SK-N-SH treated with all-trans-retinoic acid at 6 μM for 48 hours (cell line): ENCODE results near the gene SMNDC1.
"Not testable (repeated sequence)": the region's sequence is repeated elsewhere in the genome, so short reads cannot be mapped to it uniquely, and the experiment has no call there.

ENCODE experiments used
- ATAC-seq: fragments of 200-7000 bp; cut with Tn5 transposase; 3 replicates; pipeline ENCODE4 v1.9.1; 2020; ENCODE audit warnings: mild to moderate bottlenecking, moderate library complexity
- ARNTL ChIP-seq: fragments of 450-650 bp; formaldehyde crosslinking; IDR thresholded peaks from 2 replicates; pipeline ENCODE4 v1.5.0; 2020; ENCODE audit warnings: low read depth, mild to moderate bottlenecking, moderate library complexity, borderline replicate concordance
- BACH2 ChIP-seq: fragments of 250-450 bp; sonication (Bioruptor Pico); IDR thresholded peaks from 2 replicates; pipeline ENCODE4 v1.9.0; 2021; ENCODE audit warnings: mild to moderate bottlenecking, borderline replicate concordance
- CSDC2 ChIP-seq: fragments of 250-450 bp; sonication (Bioruptor Pico); IDR thresholded peaks from 2 replicates; pipeline ENCODE4 v1.5.0; 2020; ENCODE audit warnings: mild to moderate bottlenecking, moderate library complexity
- CSRNP3 ChIP-seq: fragments of 250-450 bp; sonication (Bioruptor Pico); IDR thresholded peaks from 2 replicates; pipeline ENCODE4 v1.5.1; 2021; ENCODE audit warnings: mild to moderate bottlenecking, moderate library complexity
- ESRRG ChIP-seq: fragments of 250-450 bp; sonication (Bioruptor Pico); IDR thresholded peaks from 2 replicates; pipeline ENCODE4 v1.6.1; 2021; ENCODE audit warnings: mild to moderate bottlenecking
- GLIS3 ChIP-seq: fragments of 250-450 bp; sonication (Bioruptor Pico); IDR thresholded peaks from 2 replicates; pipeline ENCODE4 v1.5.0; 2020; ENCODE audit warnings: mild to moderate bottlenecking, moderate library complexity
- ISL1 ChIP-seq: fragments of 250-450 bp; sonication (Bioruptor Pico); IDR thresholded peaks from 2 replicates; pipeline ENCODE4 v2.1.2; 2022; ENCODE audit warnings: mild to moderate bottlenecking, moderate library complexity
- PPARA ChIP-seq: fragments of 250-450 bp; sonication (Bioruptor Pico); IDR thresholded peaks from 2 replicates; pipeline ENCODE4 v1.5.0; 2020; ENCODE audit warnings: mild to moderate bottlenecking, borderline replicate concordance
- RARB ChIP-seq: fragments of 250-450 bp; sonication (Bioruptor Pico); IDR thresholded peaks from 2 replicates; pipeline ENCODE4 v1.8.0; 2021; ENCODE audit warnings: mild to moderate bottlenecking, moderate library complexity
- SNAI2 ChIP-seq: fragments of 250-450 bp; sonication (Bioruptor Pico); IDR thresholded peaks from 2 replicates; pipeline ENCODE4 v1.5.0; 2020; ENCODE audit warnings: mild to moderate bottlenecking, moderate library complexity
- TCF4 ChIP-seq: fragments of 250-450 bp; sonication (Bioruptor Pico); IDR thresholded peaks from 2 replicates; pipeline ENCODE4 v1.8.0; 2021; ENCODE audit warnings: mild to moderate bottlenecking, moderate library complexity, borderline replicate concordance
- TOX ChIP-seq: fragments of 250-450 bp; sonication (Bioruptor Pico); IDR thresholded peaks from 2 replicates; pipeline ENCODE4 v1.8.0; 2021; ENCODE audit warnings: mild to moderate bottlenecking, moderate library complexity, borderline replicate concordance
- ZC3H10 ChIP-seq: fragments of 250-450 bp; sonication (Bioruptor Pico); IDR thresholded peaks from 2 replicates; pipeline ENCODE4 v1.5.1; 2021; ENCODE audit warnings: mild to moderate bottlenecking, moderate library complexity
- ZFP30 ChIP-seq: fragments of 450-650 bp; formaldehyde crosslinking; IDR thresholded peaks from 2 replicates; pipeline ENCODE4 v1.5.0; 2022; ENCODE audit warnings: mild to moderate bottlenecking, moderate library complexity
- ZNF565 ChIP-seq: fragments of 450-650 bp; formaldehyde crosslinking; conservative IDR thresholded peaks from 2 replicates; pipeline ENCODE4 v1.5.0; 2020; ENCODE audit warnings: low read depth, mild to moderate bottlenecking, moderate library complexity
- ZNF70 ChIP-seq: fragments of 450-650 bp; formaldehyde crosslinking; IDR thresholded peaks from 2 replicates; pipeline ENCODE4 v1.5.0; 2020; ENCODE audit warnings: mild to moderate bottlenecking, moderate library complexity
- ZNF8 ChIP-seq: fragments of 450-650 bp; formaldehyde crosslinking; IDR thresholded peaks from 2 replicates; pipeline ENCODE4 v1.5.0; 2020; ENCODE audit warnings: mild to moderate bottlenecking, moderate library complexity
- TF ChIP-seq, protein P1 (sequence below): fragments of 250-450 bp; sonication (Bioruptor Pico); IDR thresholded peaks from 2 replicates; pipeline ENCODE4 v1.5.1; 2020; ENCODE audit warnings: low read depth, mild to moderate bottlenecking, moderate library complexity
- TF ChIP-seq, protein P2 (sequence below): fragments of 250-450 bp; sonication (Bioruptor Pico); IDR thresholded peaks from 2 replicates; pipeline ENCODE4 v1.5.0; 2020; ENCODE audit warnings: mild to moderate bottlenecking, moderate library complexity

Gene SMNDC1

DNA sequence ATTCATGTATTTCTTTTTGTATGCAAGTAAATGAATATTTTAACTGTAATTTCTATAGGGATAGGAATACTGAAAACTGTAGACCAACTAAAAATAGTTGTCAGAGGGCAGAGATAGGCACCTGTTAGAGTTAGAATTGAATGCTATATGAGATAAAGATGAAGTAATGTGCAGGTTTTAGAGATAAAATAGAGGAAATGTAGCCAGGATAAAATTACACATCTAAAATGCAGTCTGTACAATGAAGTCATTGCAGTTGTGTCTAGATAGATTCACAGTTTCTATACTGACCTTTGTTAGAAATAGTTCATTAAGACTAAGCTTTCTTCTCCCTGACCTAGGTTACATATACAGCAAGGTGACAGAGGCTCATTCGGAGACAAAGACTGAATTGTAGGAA is 46.2 kb downstream of the SMNDC1 start (continued):
- TF ChIP-seq, protein P1, sequence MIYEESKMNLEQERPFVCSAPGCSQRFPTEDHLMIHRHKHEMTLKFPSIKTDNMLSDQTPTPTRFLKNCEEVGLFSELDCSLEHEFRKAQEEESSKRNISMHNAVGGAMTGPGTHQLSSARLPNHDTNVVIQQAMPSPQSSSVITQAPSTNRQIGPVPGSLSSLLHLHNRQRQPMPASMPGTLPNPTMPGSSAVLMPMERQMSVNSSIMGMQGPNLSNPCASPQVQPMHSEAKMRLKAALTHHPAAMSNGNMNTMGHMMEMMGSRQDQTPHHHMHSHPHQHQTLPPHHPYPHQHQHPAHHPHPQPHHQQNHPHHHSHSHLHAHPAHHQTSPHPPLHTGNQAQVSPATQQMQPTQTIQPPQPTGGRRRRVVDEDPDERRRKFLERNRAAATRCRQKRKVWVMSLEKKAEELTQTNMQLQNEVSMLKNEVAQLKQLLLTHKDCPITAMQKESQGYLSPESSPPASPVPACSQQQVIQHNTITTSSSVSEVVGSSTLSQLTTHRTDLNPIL (CRISPR knock-in tag): no peak
- TF ChIP-seq TOX (CRISPR knock-in tag) (no peak), ZC3H10 (no peak), GLIS3 (no peak)

DNA sequence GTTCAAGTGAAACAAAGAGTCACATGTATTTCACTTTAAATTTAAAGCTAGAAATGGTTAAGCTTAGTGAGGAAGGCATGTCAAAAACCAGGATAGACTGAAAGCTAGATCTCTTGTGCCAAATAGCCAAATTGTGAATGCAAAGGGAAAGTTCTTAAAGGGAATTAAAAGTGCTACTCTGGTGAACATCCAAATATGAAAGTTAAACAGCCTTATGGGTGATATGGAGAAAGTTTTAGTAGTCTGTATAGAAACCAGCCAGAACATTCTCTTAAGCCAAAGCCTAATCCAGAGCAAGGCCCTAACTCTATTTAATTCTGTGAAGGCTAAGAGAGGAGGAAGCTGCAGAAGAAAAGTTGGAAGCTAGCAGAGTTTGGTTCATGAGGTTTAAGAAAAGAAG is 50.3 kb downstream of the SMNDC1 start:
- TF ChIP-seq BACH2 (CRISPR knock-in tag) (no peak), ARNTL (no peak), TOX (CRISPR knock-in tag) (no peak), CSDC2 (CRISPR knock-in tag) (no peak), ZFP30 (CRISPR knock-in tag) (no peak), GLIS3 (no peak), RARB (no peak), ZNF8 (CRISPR knock-in tag) (no peak), CSRNP3 (no peak), ISL1 (CRISPR knock-in tag) (no peak), PPARA (no peak), ESRRG (CRISPR knock-in tag) (no peak)
- no peak for ATAC-seq

- ATAC-seq: no peak
- TF ChIP-seq ARNTL (no peak), ZFP30 (CRISPR knock-in tag) (no peak), ZC3H10 (no peak), SNAI2 (CRISPR knock-in tag) (no peak), TCF4 (CRISPR knock-in tag) (no peak), ZNF565 (CRISPR knock-in tag) (no peak), ESRRG (CRISPR knock-in tag) (no peak)
- TF ChIP-seq, protein P2, sequence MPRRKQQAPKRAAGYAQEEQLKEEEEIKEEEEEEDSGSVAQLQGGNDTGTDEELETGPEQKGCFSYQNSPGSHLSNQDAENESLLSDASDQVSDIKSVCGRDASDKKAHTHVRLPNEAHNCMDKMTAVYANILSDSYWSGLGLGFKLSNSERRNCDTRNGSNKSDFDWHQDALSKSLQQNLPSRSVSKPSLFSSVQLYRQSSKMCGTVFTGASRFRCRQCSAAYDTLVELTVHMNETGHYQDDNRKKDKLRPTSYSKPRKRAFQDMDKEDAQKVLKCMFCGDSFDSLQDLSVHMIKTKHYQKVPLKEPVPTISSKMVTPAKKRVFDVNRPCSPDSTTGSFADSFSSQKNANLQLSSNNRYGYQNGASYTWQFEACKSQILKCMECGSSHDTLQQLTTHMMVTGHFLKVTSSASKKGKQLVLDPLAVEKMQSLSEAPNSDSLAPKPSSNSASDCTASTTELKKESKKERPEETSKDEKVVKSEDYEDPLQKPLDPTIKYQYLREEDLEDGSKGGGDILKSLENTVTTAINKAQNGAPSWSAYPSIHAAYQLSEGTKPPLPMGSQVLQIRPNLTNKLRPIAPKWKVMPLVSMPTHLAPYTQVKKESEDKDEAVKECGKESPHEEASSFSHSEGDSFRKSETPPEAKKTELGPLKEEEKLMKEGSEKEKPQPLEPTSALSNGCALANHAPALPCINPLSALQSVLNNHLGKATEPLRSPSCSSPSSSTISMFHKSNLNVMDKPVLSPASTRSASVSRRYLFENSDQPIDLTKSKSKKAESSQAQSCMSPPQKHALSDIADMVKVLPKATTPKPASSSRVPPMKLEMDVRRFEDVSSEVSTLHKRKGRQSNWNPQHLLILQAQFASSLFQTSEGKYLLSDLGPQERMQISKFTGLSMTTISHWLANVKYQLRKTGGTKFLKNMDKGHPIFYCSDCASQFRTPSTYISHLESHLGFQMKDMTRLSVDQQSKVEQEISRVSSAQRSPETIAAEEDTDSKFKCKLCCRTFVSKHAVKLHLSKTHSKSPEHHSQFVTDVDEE (CRISPR knock-in tag): no peak
Observed at GRCh38 chr10:110252151-110252550, 52.6 kb downstream of the SMNDC1 start.

DNA sequence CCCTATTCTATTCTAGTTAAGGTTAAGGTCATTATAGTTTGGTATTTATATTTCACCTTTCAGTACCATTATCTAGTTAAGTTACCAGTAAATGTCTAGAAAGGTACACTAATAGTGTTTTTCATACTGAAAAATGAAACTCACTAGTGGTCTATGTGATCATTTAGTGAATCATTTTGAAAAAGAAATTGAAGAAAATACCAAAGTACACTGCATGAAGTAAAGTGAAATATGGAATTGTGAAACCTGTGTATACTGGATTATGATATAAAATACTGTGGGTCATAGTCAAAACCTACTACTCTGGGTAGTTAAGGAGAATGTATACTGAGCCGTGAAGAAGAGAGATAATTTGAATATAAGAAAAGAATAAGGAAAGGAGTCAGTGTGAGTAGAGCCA is 53.3 kb downstream of the SMNDC1 start:
- ATAC-seq: not testable (repeated sequence)

DNA sequence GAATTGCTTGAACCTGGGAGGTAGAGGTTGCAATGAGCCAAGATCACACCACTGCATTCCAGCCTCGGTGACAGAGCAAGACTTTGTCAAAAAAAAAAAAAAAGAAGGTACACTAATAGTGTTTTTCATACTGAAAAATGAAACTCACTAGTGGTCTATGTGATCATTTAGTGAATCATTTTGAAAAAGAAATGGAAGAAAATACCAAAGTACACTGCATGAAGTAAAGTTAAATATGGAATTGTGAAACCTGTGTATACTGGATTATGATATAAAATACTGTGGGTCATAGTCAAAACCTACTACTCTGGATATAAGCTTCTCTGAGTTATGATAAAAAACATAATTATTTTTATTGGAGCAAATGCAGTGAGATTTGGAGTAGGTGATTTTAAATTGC is 55.2 kb downstream of the SMNDC1 start:
- not testable (repeated sequence) for ATAC-seq

DNA sequence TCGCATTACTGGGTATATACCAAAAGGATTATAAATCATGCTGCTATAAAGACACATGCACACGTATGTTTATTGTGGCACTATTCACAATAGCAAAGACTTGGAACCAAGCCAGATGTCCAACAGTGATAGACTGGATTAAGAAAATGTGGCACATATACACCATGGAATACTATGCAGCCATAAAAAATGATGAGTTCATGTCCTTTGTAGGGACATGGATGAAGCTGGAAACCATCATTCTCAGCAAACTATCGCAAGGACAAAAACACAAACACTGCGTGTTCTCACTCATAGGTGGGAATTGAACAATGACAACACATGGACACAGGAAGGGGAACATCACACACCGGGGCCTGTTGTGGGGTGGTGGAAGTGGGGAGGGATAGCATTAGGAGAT is 56.9 kb downstream of the SMNDC1 start:
- not testable (repeated sequence) for ATAC-seq

DNA sequence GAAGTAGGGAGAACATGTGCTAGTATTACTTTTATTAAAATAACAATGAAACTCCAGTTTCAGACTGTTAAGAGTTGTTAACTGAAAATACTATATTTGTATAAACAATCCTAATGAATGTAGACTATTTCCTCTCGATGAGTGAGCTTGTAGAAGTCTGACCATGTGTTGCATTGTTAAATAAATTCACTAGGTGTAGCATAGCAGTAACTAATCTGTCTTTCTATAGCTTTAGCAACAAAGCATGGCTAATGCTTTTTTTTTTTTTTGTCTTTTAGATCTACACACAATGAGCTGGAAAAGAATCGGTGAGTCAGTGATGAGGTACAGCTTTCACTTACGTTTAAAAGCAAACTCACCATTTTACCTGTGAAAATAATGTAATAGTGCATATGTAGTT is 60.2 kb downstream of the SMNDC1 start:
- no peak for ATAC-seq
- no peak for TF ChIP-seq TOX (CRISPR knock-in tag)

DNA sequence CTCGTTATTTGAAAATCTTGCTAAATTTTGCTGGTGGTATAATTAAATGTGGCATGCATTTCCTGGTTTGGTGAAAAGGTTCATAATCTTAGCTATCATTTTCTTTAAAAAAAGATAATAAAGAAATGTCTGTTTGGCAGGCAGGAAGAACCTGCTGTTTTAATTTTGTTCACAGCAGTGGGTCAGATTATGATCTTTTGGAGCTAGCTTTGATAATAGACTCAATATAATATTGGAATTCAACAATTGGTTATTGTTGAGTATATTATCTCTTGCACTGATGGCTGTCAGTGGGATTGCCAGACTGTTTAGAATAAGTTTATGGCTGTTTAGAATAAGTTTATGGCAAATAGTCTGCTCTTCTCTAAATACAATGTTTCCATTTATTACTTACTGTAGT is 62.2 kb downstream of the SMNDC1 start:
- TF ChIP-seq ZC3H10 (no peak), GLIS3 (no peak), ZNF70 (CRISPR knock-in tag) (no peak), BACH2 (CRISPR knock-in tag) (no peak), ARNTL (no peak), CSDC2 (CRISPR knock-in tag) (no peak)
- no peak for ATAC-seq
